GM06990 (cell line): Measurements from ENCODE around the gene REEP1.
A peak's percentile ranks its signal among the peaks of the same experiment; 100 is the strongest.

Experiments used
- DNase-seq: peaks from one replicate; pipeline ENCODE4 v3.0.0-alpha.2; 2011; ENCODE audit not compliant: insufficient read length; ENCODE audit errors: extremely low read depth
- H3K27me3 ChIP-seq: replicated peaks from 2 replicates; pipeline ENCODE4 v1.6.0; 2011; ENCODE audit warnings: low read length; ENCODE audit not compliant: control insufficient read depth, insufficient read depth
- H3K36me3 ChIP-seq: 2 replicates; pipeline ENCODE4 v1.5.1; 2011; ENCODE audit warnings: low read length; ENCODE audit not compliant: control insufficient read depth, insufficient read depth
- H3K4me3 ChIP-seq: replicated peaks from 2 replicates; pipeline ENCODE4 v1.5.1; 2011; ENCODE audit warnings: low read depth, mild to moderate bottlenecking, control low read depth, low read length
- TF ChIP-seq, protein P1 (sequence below): IDR thresholded peaks from 2 replicates; pipeline ENCODE4 v1.5.1; 2011; ENCODE audit warnings: low read length, control low read depth, mild to moderate bottlenecking, inconsistent platforms; ENCODE audit not compliant: insufficient read depth, poor library complexity, severe bottlenecking

Gene REEP1

DNA sequence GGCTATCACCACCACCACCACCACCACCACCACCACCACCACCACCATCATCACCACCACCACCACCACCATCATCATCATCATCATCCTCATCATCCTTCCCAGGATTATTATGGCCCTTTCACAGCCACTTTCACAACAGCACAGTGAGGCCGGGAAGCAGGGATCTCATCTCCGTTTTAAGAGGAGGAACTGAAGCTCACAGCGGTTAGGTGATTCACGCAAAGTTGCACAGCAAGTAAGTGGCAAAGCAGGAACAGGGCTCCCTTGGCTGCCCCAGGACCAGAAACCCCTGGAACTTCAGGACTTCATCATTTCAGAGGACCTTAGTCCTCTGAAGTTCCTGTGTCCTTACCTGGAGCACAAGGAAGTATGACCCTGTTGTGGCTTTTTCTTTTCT is 111.4 kb downstream of the REEP1 start:
- TF ChIP-seq, protein P1, sequence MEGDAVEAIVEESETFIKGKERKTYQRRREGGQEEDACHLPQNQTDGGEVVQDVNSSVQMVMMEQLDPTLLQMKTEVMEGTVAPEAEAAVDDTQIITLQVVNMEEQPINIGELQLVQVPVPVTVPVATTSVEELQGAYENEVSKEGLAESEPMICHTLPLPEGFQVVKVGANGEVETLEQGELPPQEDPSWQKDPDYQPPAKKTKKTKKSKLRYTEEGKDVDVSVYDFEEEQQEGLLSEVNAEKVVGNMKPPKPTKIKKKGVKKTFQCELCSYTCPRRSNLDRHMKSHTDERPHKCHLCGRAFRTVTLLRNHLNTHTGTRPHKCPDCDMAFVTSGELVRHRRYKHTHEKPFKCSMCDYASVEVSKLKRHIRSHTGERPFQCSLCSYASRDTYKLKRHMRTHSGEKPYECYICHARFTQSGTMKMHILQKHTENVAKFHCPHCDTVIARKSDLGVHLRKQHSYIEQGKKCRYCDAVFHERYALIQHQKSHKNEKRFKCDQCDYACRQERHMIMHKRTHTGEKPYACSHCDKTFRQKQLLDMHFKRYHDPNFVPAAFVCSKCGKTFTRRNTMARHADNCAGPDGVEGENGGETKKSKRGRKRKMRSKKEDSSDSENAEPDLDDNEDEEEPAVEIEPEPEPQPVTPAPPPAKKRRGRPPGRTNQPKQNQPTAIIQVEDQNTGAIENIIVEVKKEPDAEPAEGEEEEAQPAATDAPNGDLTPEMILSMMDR, result no peak
- Histone ChIP-seq H3K4me3 (no peak overlapping the region), H3K27me3 (no peaks in the 10 kb centered on the region), H3K36me3 (no peaks in the 10 kb centered on the region)
- DNase-seq, result no peak

DNA sequence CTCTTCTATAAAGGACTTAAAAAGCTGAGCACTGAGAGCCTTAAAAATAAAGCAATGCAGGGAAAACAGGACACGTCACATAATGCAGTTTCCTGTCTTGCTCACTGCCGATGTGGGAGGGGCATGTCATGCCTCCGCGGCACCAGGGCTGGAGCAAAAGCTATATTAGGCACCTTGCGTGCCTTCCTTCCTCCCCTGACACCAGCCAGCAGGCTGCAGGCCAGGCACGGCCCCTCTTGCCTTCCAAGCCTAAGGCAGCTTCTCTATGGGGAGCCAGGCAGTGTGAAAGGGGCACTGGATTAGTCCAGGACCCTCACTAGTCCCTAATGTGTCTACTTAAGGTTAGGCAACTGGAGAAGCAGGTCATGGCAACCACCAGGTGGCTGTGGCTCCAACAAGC is 111.8 kb downstream of the REEP1 start:
- Histone ChIP-seq H3K27me3 (no peaks in the 10 kb centered on the region), H3K36me3 (no peaks in the 10 kb centered on the region), H3K4me3 (no peak overlapping the region)
- TF ChIP-seq, protein P1, result peak; percentile 17
- DNase-seq, result peak; percentile 81

DNA sequence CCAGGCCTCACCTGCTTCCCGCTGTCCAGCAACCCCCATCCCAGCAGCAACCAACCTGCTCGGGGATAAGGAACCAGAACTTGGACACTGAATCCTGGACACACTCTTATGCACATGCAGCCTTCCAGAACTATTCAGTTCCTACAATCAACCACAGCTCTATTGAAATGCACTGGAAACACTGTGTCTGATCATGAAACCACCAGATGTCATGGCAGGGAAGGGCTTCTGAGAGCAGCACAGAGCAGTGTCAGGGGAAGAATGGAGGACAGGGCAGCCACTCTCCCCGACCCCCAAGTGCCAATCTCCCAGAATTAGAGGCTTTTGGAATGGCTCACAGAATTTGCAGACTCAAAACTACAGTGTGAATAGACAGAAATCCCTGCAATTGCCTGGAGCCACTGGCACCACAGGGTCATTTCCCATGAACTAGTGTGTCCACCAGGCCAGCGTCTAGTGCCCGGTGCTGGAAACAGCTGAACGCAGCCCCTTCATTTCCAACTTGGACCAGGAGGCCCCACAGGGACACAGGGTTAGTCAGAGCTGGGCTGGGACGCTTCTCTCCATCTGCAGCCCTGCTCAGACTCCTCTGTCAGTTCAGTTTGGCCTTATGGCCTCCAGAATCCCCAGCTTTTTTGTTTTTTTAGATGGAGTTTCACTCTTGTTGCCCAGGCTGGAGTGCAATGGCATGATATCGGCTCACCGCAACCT is 112.6 kb downstream of the REEP1 start:
- TF ChIP-seq, protein P1, result peak; percentile 23
- 0 out of 2 replicates have a peak overlapping the region, but pooled peaks have one; percentile 14 for H3K4me3 ChIP-seq
- H3K27me3 ChIP-seq, result no peaks in the 10 kb centered on the region
- DNase-seq, result no peak
- no peaks in the 10 kb centered on the region for H3K36me3 ChIP-seq

DNA sequence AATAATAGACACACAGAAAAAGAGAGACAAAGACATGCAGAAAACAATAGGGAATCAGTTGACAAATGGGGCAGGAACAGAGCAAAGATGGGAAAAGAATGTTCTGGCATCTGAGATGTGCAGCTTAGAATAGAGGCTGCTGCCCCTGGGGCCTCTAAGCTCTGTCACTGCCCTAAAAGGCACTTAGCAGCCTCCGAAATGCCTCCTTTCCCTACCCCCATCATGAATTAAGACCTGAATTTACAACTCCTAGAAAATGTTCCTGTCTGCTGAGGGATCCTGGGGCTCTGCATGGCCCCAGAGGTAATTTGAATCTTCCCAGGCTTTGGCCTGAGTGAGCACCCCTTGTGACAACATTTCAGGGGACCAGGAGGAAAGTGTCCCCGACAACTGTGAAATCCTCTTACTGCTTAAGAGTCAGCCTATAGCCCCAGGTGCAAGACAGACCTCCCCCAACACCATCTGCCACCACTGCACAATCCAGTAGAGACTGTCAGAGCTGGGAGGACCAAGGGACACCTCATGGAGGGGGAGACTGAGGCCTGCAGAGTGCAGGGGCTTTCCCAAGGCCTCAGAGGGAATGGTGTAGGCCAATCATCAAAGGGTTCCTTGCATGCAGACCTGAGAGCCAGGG is 113.4 kb downstream of the REEP1 start:
- H3K27me3 ChIP-seq, result no peaks in the 10 kb centered on the region
- no peaks in the 10 kb centered on the region for H3K36me3 ChIP-seq
- H3K4me3 ChIP-seq, result no peak overlapping the region
- no peak for DNase-seq
- TF ChIP-seq, protein P1, result no peak

DNA sequence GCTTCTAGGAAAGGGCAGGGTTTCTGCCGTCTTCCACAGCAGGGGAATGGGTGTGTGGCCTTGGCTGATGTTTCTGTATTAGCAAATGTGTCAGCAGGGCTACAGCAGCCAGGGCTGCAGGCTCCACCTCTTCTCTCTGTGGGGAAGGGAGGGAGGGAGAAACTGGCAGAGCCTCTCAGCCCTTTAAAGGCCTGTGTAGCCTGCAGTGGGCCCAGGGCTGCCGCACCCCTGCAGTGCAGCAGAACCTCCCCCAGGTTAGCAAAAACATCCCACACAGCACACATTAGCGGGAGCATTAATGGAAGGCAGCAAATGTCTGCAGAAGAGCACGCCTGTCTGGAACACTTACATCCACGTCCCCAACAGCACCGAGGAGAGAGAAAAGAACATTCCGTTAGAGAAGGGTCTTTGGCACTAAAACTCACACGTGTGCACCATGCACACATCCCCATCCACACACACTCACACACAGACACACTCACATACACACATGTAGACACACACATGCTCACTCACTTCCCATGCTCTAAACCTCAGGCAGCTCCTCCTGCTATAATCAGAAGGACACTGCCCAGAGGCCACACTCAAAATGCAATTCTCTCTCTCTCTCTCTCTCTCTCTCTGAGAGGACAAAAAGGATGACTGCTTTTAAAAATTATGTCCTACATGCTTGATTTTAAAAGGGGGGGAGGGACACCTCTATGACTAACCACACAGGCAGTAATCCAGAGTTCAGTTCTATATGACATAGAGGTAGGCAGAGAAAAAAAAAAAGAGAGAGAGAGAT is 114.1 kb downstream of the REEP1 start:
- no peaks in the 10 kb centered on the region for H3K27me3 ChIP-seq
- H3K36me3 ChIP-seq, result no peaks in the 10 kb centered on the region
- no peak for DNase-seq
- TF ChIP-seq, protein P1, result no peak
- H3K4me3 ChIP-seq, result no peak overlapping the region
